ENCODE results near the gene PCNT. TPM values are rescaled to one million over a fixed set of nuclear protein-coding genes. Genes with fewer than 3 reads are reported as not detected.

Gene PCNT
- total and polyA plus RNA-seq, 2 of the 4 experiments (the other 2 are of a cell fraction): 10.0 to 19.4 TPM

GRCh38 chr21:46442938-46443337 lies 119.0 kb downstream of the PCNT start:
- TF ChIP-seq POLR2A (IDR thresholded peaks at IDR 0.05; ENCODE audit: low read depth, low read length) (no peak), NFE2L2 (IDR thresholded peaks at IDR 0.05; ENCODE audit: low read depth, low read length) (peak; percentile 77), MXI1 (IDR thresholded peaks at IDR 0.05; ENCODE audit: borderline replicate concordance, low read depth, low read length) (no peak), RAD21 (IDR thresholded peaks at IDR 0.05; ENCODE audit: low read length) (no peak)
- H2AK5ac ChIP-seq (ENCODE audit: low read depth, low read length): no peak overlapping the region
- in situ Hi-C loops (cut with MboI; ENCODE audit: low sequenced_read_pairs) (no loop called here), dilution Hi-C loops (cut with HindIII; ENCODE audit: low sequenced_read_pairs, unreplicated experiment) (no loop called here), intact Hi-C loops (cut with micrococcal nuclease) (no loop called here)
- H3K27ac ChIP-seq (ENCODE audit: insufficient read depth, low read length): no peak overlapping the region
- no peaks in the 10 kb centered on the region for H3K4me1 ChIP-seq (ENCODE audit: control insufficient read depth, insufficient read depth, low read length)
- H3K9me3 ChIP-seq (ENCODE audit: control insufficient read depth, insufficient read depth, low read length): no peaks in the 10 kb centered on the region; the same call in 1 of the 2 replicates
- CTCF ChIA-PET: no interaction called here
- no peaks in the 10 kb centered on the region for H4K20me1 ChIP-seq (ENCODE audit: insufficient read depth, low read length)
- no peaks in the 10 kb centered on the region for H3K9me1 ChIP-seq (ENCODE audit: insufficient read depth, low read length)
- no peak overlapping the region for H2BK120ac ChIP-seq (ENCODE audit: low read depth, low read length)
- no peak overlapping the region for H3K14ac ChIP-seq (replicated peaks; ENCODE audit: low read depth, low read length)
- H3K27me3 ChIP-seq (ENCODE audit: control insufficient read depth, insufficient read depth, low read length): no peaks in the 10 kb centered on the region
- H3K4me3 ChIP-seq (ENCODE audit: insufficient read depth, low read depth, low read length): no peak overlapping the region
- no peak overlapping the region for H3K4me2 ChIP-seq (ENCODE audit: low read depth, low read length)
- no peak overlapping the region for H3K9ac ChIP-seq (ENCODE audit: low read depth, low read length)
- H4K5ac ChIP-seq (ENCODE audit: low read depth, low read length): no peak overlapping the region
- ATAC-seq (ENCODE audit: low read depth): no peak
- H3K4ac ChIP-seq (ENCODE audit: low read depth, low read length): no peak overlapping the region
- no peak overlapping the region for H2AFZ ChIP-seq (replicated peaks; ENCODE audit: low read length, poor library complexity)
- peaks cover 0 to 19% of the 10 kb centered on the region in 2 experiments; a peak in 2 of 4 replicates for H3K79me1 ChIP-seq (ENCODE audit: low read depth in 1 of 2, low read length in 2 of 2)
- no peak overlapping the region for H4K91ac ChIP-seq (ENCODE audit: insufficient read depth, low read depth, low read length)
- no peak for DNase-seq
- BruUV-seq (replicated peaks): no TSS peak
- no peak overlapping the region for H4K8ac ChIP-seq (ENCODE audit: low read depth in 2 of 2, low read length in 2 of 2)
- H2BK5ac ChIP-seq (ENCODE audit: low read depth, low read length, poor library complexity, severe bottlenecking): no peak overlapping the region
- H3K18ac ChIP-seq (ENCODE audit: low read depth, low read length): no peak overlapping the region
- no peak overlapping the region for H2AK9ac ChIP-seq (replicated peaks; ENCODE audit: low read depth, low read length, poor library complexity)
- POLR2A ChIA-PET (ENCODE audit: unreplicated experiment): no interaction called here
- 100% methylated on average over 1 of the region's 15 CpGs; no CpG with 5 or more reads in 1 of the 2 experiments for WGBS, 2 experiments (ENCODE audit: extremely low coverage in 2 of 2, insufficient read length in 1 of 2)
- H2BK20ac ChIP-seq (ENCODE audit: low read depth, low read length): no peak overlapping the region
- H3K36me3 ChIP-seq (ENCODE audit: control insufficient read depth, insufficient read depth, low read length): peaks cover 48% of the 10 kb centered on the region
- H3K56ac ChIP-seq (ENCODE audit: extremely low read depth, insufficient read depth, low read length): no peak overlapping the region
- H2BK15ac ChIP-seq (ENCODE audit: low read depth, low read length): no peak overlapping the region
- H3K23ac ChIP-seq (ENCODE audit: low read depth, low read length): no peak overlapping the region
